OCI-M1 (cell line): ENCODE measurements around the gene UTF1.

Experiments used
- DNase-seq: peaks from one replicate; lab custom pipeline; 2025; lab: John Stamatoyannopoulos, UW

Gene UTF1

GRCh38 chr10:133230044-133230361 is at the start of gene UTF1:
Gene UTF1 (plus strand): TSS chr10:133230217. CDS start chr10:133230289, 72 bp downstream.
- DNase-seq: no peak

DNA sequence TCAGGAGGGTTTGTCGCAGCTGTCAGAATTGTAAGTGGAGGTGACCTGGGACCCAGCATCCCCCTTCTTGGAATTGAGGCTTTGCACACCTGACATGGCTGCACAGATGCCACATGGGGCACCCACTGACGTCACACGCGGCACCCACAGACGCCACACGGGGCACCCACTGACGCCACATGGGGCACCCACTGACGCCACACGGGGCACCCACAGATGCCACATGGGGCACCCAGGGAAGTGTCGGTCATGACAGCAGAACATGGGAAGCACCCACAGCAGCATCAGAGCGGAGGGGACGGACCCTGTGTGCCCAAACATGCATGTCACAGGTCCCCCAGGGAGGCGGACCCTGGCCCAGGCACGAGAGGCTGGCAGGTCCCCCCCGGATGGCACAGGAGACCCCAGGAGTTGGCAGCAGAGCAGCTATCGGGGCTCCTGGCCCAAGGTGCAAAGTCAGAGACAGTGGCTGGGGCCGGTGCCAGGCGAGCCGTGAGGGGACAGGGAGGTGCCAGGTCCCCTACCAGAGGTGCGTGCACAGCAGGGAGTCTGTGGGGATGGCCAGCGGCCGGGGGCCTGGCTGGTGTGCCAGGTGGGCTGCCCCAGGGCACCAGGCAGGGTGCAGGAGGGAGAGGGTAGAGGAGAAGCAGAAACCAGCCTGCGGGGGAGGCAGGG is 48.9 kb upstream of the UTF1 start:
- no peak for DNase-seq

GRCh38 chr10:133182190-133182589 is 47.8 kb upstream of the UTF1 start:
- no peak for DNase-seq

DNA sequence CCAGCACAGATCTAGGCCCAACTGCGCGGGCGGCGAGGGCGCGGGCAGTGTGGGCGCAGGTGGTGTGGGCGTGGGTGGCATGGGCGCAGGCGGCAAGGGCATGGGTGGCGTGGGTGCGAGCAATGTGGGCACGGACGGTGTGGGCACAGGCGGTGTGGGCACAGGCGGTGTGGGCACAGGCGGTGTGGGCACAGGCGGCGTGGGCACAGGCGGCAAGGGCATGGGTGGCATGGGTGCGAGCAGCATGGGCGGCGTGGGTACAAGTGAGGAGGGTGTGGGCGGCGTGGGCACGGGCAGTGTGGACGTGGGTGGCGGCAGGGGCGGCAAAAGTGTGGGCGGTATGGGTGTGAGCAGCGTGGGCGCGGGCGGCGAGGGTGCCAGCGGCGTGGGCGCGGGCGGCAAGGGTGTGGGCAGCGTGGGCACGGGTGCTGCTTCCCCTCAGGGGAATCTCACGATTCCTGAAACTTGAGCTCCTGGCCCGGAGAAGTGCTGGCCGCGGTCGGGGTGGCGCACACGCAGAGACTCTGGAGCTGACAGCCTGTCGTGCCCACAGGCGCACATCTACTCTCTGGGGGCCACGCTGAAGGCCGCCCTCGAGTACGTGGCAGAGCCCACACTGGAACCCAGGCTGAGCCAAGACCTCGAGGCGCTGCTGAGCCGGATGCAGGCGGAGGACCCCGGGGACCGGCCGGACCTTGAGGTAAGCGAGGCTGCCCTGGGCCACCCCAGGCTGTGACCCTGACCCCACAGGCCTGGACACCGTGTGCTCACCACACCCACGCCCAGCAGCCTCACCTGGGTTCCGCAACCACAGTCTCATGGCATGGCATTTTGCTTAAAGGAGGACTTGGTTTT is 47.0 kb upstream of the UTF1 start:
- DNase-seq: no peak

- DNase-seq: no peak
These were observed 46.2 kb upstream of the UTF1 start for GRCh38 chr10:133183646-133184378.

- no peak for DNase-seq
These were observed 45.3 kb upstream of the UTF1 start for GRCh38 chr10:133184591-133185244.

- no peak for DNase-seq
These were observed 44.6 kb upstream of the UTF1 start for GRCh38 chr10:133185421-133185820.

GRCh38 chr10:133185916-133186315 is 44.1 kb upstream of the UTF1 start:
- no peak for DNase-seq

GRCh38 chr10:133186416-133187090 is 43.5 kb upstream of the UTF1 start:
- DNase-seq: no peak

- no peak for DNase-seq
These were observed 42.7 kb upstream of the UTF1 start for GRCh38 chr10:133187091-133187905.

GRCh38 chr10:133187906-133188681 is 41.9 kb upstream of the UTF1 start:
- no peak for DNase-seq

- no peak for DNase-seq
These were observed 40.8 kb upstream of the UTF1 start for GRCh38 chr10:133189256-133189655.

- no peak for DNase-seq
These were observed 40.3 kb upstream of the UTF1 start for GRCh38 chr10:133189726-133190125.

DNA sequence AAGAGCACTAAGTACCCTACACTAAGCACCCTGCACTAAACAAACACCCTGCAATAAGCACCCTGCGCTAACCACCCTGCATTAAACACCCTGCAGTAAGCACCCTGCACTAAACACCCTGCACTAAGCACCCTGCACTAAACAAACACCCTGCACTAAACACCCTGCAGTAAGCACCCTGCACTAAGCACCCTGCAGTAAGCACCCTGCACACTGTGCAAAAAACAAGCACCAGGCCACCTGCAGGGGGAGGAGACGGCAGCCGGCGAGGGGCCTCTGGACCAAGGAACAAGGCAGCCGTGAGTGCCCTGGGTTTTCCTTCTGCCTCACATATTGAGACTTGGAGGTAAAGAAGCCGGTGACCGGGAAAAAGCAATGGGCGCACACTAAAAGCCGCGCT is 39.8 kb upstream of the UTF1 start:
- DNase-seq: no peak

- no peak for DNase-seq
These were observed 38.4 kb upstream of the UTF1 start for GRCh38 chr10:133191651-133192050.

GRCh38 chr10:133194151-133194550 is 35.9 kb upstream of the UTF1 start:
- DNase-seq: no peak

DNA sequence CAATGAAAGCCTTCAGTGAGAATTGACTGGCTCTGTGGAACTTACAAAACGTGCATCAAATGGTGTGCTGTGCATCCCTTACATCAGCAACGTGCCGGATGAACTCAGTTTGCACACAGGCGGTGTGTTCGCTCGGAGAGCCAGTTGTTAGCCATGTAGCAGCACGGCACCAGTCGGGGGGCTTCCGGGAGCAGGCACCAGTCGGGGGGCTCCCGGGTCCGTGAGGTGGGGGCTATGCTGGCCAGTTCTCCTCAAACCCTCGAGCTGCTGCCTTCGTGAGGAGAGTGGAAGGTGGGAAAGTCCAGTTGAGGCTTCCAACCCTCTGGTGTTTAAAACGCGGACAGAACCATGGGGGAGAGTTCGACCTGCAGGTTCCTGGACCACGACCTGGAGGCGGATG is 34.9 kb upstream of the UTF1 start:
- no peak for DNase-seq

DNA sequence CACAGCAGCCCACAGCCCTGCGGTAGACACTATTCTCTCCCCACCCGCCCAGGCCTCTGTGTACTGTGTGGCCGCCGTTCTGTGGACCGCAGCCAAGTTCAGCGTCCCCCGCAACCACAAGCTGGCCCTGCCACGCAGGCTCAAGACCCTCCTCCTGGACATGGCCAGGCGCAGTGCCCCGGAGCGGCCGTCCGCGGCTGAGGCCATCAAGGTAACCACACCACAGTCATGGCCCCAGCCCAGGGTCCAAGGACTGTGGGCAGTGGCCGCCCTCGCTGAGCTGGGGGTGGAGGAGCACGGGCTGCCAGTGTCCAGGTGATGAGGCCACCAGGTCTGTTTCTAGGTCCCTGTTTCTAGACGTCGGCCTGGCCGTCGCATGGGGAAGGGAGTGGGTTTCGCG is 34.4 kb upstream of the UTF1 start:
- no peak for DNase-seq

GRCh38 chr10:133196221-133196915 is 33.6 kb upstream of the UTF1 start:
- DNase-seq: no peak
